HG03135 (cell line): ENCODE results near the gene ABCD1.

Experiments used
- ATAC-seq: cut with Tn5 transposase; IDR thresholded peaks from one replicate; pipeline ENCODE4 v1.9.1; 2021; ENCODE audit warnings: mild to moderate bottlenecking, moderate library complexity; ENCODE audit not compliant: unreplicated experiment

The ABCD1 gene

GRCh38 chrX:153782313-153782712 lies 57.7 kb downstream of the ABCD1 start:
- ATAC-seq: no peak

- no peak for ATAC-seq
Observed at GRCh38 chrX:153782871-153783270, 58.2 kb downstream of the ABCD1 start.

GRCh38 chrX:153783378-153784013 lies 58.8 kb downstream of the ABCD1 start:
- no peak for ATAC-seq

GRCh38 chrX:153784325-153784967 lies 59.8 kb downstream of the ABCD1 start:
- no peak for ATAC-seq

GRCh38 chrX:153786669-153787068 lies 62.0 kb downstream of the ABCD1 start:
- ATAC-seq: no peak

- no peak for ATAC-seq
Observed at GRCh38 chrX:153789654-153790053, 65.0 kb downstream of the ABCD1 start.

GRCh38 chrX:153791104-153791852 lies 66.6 kb downstream of the ABCD1 start:
- no peak for ATAC-seq

- no peak for ATAC-seq
Observed at GRCh38 chrX:153792368-153792767, 67.7 kb downstream of the ABCD1 start.

GRCh38 chrX:153793291-153793690 lies 68.6 kb downstream of the ABCD1 start:
- ATAC-seq: no peak
